HG02642 (cell line): ENCODE measurements around the gene PPP1R2C.

Experiments
- ATAC-seq: cut with Tn5 transposase; IDR thresholded peaks from one replicate; pipeline ENCODE4 v1.9.1; 2021; ENCODE audit warnings: mild to moderate bottlenecking; ENCODE audit not compliant: unreplicated experiment, poor library complexity

Gene PPP1R2C

DNA sequence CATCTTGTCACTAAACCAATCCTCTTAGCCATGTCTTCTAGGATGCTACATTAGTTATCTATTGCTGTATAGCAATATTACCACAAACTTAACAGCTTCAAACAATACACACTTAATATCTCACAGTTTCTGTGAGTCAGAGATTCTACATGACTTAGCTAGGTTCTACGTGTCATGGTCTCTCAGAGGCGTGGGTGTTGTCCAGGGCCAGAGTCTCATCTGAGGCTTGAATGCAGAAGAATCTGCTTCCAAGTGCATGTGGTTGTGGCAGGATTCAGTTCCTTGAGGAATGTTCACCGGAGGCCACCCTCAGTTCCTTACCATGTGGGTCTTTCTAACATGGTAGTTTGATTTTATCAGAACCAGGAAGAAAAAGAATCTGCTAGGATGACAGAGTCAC is 26.4 kb downstream of the PPP1R2C start:
- no peak for ATAC-seq

DNA sequence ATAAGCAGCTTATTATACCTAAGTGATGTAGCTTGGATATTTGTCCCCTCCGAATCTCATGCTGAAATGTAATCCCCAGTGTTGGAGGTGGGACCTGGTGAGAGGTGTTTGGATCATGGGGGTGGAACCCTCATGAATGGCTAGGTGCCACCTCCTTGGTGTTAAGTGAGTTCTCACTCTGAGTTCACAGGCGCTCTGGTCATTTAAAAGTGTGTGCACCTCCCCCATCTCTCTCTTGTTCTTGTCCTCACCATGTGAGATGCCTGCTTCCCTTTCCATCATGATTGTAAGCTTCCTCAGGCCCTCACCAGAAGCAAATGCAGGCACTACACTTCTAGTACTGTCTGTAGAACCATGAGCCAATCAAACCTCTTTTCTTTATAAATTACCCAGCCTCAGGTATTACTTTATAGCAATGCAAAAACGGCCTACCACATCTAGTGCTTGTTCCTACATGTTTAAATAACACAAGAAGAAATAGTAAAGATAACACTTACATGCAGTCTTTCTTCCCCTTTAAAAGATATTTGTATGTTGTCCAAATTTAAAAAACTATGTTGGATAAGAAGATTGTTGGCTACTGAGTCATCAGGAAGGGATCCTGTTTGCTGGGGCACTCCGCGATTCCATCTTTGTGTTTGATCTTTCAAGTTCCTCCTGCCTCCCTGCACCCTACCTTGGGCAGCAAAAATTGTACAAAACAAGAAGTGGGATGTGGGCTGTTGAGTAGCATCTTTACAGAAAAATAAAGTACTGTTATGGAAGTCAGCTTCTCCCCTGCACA is 29.7 kb downstream of the PPP1R2C start:
- ATAC-seq: no peak

DNA sequence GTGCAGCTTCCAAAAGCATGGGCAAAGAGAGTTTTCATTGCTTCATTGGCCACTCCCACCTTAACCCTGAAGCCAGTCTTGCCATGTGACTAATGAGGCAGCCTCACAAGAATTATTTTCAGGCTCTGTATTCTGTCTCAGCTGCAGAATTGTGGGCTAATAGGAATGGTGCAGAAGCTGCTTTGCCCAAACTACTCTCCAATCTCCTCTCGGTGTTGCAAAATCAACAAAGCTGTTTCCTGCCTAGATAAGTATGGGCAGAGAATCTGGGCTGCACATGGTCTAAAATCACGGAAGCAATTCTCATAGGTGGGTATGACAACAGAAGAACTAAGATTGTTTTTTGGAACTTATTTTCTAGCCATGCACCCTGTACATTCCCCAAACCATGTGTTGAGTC is 31.4 kb downstream of the PPP1R2C start:
- no peak for ATAC-seq

DNA sequence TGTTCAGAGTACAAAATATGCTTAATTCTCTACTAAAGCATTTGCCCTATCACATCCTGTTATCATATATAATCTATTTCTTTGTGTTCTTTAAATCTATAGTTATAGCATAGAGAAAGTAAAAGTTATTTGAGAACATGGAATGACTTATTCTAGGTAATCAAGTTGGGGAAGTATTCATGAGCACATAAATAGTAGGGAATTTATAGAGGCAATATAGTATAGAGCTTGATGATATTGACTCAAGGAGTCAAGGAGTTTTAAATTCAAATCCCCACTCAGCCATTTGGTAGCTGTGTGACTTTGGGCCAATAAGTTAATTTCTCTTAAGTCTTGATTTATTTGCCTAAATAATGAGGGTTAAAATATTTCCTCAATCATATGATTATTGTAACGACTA is 37.5 kb downstream of the PPP1R2C start:
- ATAC-seq: no peak

DNA sequence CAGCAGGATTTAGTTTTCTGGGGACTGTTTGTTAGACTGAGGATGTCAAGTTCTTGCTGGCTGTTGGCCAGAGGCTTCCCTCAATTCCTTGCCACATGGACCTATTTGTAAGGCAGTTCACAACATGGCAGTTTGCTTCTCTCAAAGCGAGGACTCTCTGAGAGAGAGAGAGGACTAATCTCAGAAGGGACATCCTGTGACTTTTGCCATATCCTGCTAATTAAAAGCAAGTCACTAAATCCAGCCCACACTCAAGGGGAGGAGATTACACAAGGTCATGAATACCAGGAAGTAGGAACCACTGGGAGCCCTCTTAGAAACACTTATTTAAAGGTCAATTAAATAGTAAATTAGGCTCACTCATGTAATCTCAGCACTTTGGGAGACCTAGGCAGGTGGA is 38.2 kb downstream of the PPP1R2C start:
- no peak for ATAC-seq

DNA sequence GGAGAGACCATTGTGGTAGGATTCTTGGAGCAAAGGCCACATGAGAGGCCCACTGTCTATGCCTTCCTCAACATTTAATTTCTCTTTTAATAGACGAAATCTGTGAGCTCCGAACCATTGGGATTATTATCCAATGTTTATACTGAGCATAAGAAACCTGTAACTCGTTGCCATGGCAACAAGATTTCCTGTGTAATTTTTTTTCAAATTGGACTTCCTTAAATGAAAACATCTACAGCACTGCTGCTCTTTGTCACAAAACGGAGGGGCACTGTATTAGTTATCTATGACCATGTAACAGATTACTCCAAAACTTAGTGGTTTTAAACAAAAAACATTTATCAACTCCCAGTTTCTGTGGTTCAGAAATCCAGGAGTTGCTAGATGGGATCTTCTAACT is 38.7 kb downstream of the PPP1R2C start:
- no peak for ATAC-seq

DNA sequence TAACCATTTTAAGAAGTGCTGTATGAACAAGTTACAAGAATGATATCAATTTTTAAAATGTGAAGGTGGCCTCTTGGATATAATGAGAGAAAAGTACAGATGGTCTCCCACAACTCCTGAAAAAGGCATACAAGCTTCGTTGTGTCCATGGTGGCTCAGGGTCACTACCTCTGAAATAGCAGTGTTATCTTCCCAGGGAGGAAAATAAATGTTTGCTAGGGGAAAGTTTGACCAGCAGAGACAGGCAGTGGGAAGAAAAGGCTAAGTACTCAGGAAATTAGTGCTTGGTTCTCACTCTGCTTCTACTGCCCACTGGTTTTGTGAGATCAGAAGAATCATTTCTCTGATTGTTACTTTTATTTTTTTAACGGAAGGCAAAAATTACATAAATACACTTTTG is 39.4 kb downstream of the PPP1R2C start:
- ATAC-seq: no peak

DNA sequence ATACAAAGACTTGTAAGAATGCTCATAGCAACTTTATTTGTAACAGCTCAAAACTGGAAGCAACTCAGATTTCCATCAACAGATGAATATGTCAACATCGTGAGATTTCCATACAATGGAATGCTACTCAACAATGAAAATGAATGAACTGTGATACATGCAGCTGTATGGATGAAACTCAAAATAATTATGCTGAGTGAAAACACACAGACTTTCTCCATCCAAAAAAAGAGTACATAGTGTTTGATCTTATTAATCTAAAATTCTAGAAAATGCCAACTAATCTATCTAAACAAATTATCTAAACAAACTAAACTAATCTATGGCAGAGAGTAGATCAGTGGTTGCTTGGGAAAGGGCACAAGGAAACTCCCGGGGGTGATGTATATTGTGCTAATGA is 42.7 kb downstream of the PPP1R2C start:
- no peak for ATAC-seq

DNA sequence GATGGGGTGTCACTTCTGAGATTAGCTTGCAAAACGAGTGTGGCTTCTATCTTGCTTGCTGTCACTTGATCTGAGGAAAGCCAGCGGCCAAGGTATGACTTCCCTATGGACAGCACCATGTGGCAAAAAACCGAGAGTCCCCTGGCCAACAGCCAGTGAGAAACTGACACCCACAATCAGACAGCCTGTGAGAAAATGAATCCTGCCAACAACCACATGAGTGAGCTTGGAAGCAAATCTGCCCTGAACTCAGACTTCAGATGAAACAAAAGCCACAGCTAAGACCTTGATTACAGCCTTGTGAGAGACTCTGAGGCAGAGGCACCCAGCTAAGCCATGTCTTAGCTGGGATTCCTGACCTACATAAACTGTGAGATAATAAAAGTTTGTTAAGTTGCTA is 45.5 kb downstream of the PPP1R2C start:
- no peak for ATAC-seq
